GM23338 (cell line): Measurements from ENCODE around the gene TNS3. TPM values are rescaled to one million over a fixed set of nuclear protein-coding genes. Genes with fewer than 3 reads are reported as not detected.
A peak's percentile ranks its signal among the peaks of the same experiment; 100 is the strongest.

ENCODE experiments used
- ATAC-seq: fragments of 200-7000 bp; cut with Tn5 transposase; 3 replicates; pipeline ENCODE4 v1.9.1; 2020
- DNase-seq: peaks from one replicate; pipeline ENCODE4 v3.0.0-alpha.2; 2015; ENCODE audit warnings: low spot score
- H2AFZ ChIP-seq: fragments of 200-600 bp; sonication (generic); 2 replicates; pipeline ENCODE4 v1.8.0; 2016; ENCODE audit warnings: antibody characterized with exemption, mild to moderate bottlenecking, moderate library complexity
- H3F3A ChIP-seq: fragments of 200-600 bp; sonication (generic); replicated peaks from 2 replicates; pipeline ENCODE4 v1.8.0; 2017; ENCODE audit warnings: antibody characterized with exemption, mixed run types, low read depth
- H3K27ac ChIP-seq: fragments of 200-600 bp; sonication (generic); 2 replicates; pipeline ENCODE4 v1.6.1; 2016; ENCODE audit warnings: low read depth
- H3K27me3 ChIP-seq: fragments of 200-600 bp; sonication (generic); 2 replicates; pipeline ENCODE4 v1.8.0; 2016; ENCODE audit warnings: mild to moderate bottlenecking, mixed run types, moderate library complexity; ENCODE audit not compliant: insufficient read depth
- H3K36me3 ChIP-seq: fragments of 200-600 bp; sonication (generic); 2 replicates; pipeline ENCODE4 v1.8.0; 2016; ENCODE audit warnings: mild to moderate bottlenecking; ENCODE audit not compliant: insufficient read depth
- H3K4me1 ChIP-seq: fragments of 200-600 bp; sonication (generic); 2 replicates; pipeline ENCODE4 v1.8.0; 2016; ENCODE audit warnings: mild to moderate bottlenecking, moderate library complexity; ENCODE audit not compliant: insufficient read depth
- H3K4me2 ChIP-seq: fragments of 200-600 bp; sonication (generic); 2 replicates; pipeline ENCODE4 v1.7.1; 2017; ENCODE audit warnings: mixed run types
- H3K4me3 ChIP-seq: fragments of 200-600 bp; sonication (generic); 2 replicates; pipeline ENCODE4 v1.6.1; 2016; ENCODE audit warnings: mixed run types
- H3K79me2 ChIP-seq: fragments of 200-600 bp; sonication (generic); replicated peaks from 2 replicates; pipeline ENCODE4 v1.8.0; 2017; ENCODE audit warnings: mild to moderate bottlenecking; ENCODE audit not compliant: insufficient read depth
- H3K9me2 ChIP-seq: fragments of 200-600 bp; sonication (generic); 2 replicates; pipeline ENCODE4 v1.8.0; 2017; ENCODE audit not compliant: insufficient read depth
- H4K20me1 ChIP-seq: fragments of 200-600 bp; sonication (generic); replicated peaks from 2 replicates; pipeline ENCODE4 v1.8.0; 2017; ENCODE audit warnings: mild to moderate bottlenecking; ENCODE audit not compliant: insufficient read depth
- H3K27ac Mint-ChIP-seq: 2 replicates; pipeline ENCODE4 v1.8.0; 2020; ENCODE audit warnings: inconsistent platforms, mild to moderate bottlenecking, moderate library complexity, mixed read lengths
- H3K27me3 Mint-ChIP-seq: 3 replicates; pipeline ENCODE4 v1.8.0; 2022; ENCODE audit warnings: low read depth, mild to moderate bottlenecking, moderate library complexity, mixed read lengths, inconsistent platforms; ENCODE audit not compliant: insufficient read depth, poor library complexity
- H3K36me3 Mint-ChIP-seq: 3 replicates; pipeline ENCODE4 v1.8.0; 2021; ENCODE audit warnings: low read depth, mild to moderate bottlenecking, inconsistent platforms, moderate library complexity, mixed read lengths
- H3K4me1 Mint-ChIP-seq: 3 replicates; pipeline ENCODE4 v1.8.0; 2020; ENCODE audit warnings: mild to moderate bottlenecking, inconsistent platforms, mixed read lengths
- H3K4me3 Mint-ChIP-seq: 3 replicates; pipeline ENCODE4 v1.8.0; 2021; ENCODE audit warnings: moderate library complexity, mild to moderate bottlenecking, inconsistent platforms, mixed read lengths
- H3K9me3 Mint-ChIP-seq: 3 replicates; pipeline ENCODE4 v1.8.0; 2020; ENCODE audit warnings: moderate library complexity, mild to moderate bottlenecking, inconsistent platforms, mixed read lengths
- CREB1 ChIP-seq: fragments of 250-450 bp; sonication (Bioruptor Pico); IDR thresholded peaks from 2 replicates; pipeline ENCODE4 v1.5.0; 2020; ENCODE audit warnings: low read depth, mild to moderate bottlenecking, moderate library complexity
- EZH2 ChIP-seq: fragments of 200-600 bp; sonication (generic); IDR thresholded peaks from one replicate; pipeline ENCODE4 v1.8.0; 2017; ENCODE audit warnings: antibody characterized with exemption, mild to moderate bottlenecking, low read depth; ENCODE audit not compliant: unreplicated experiment
- EZH2phosphoT487 ChIP-seq: fragments of 200-600 bp; sonication (generic); IDR thresholded peaks from one replicate; pipeline ENCODE4 v1.8.1; 2018; ENCODE audit warnings: antibody characterized with exemption; ENCODE audit not compliant: unreplicated experiment
- JUNB ChIP-seq: IDR thresholded peaks from one replicate; pipeline ENCODE4 v1.6.1; 2016; ENCODE audit warnings: antibody characterized with exemption; ENCODE audit not compliant: unreplicated experiment
- NANOG ChIP-seq: IDR thresholded peaks from 2 replicates; pipeline ENCODE4 v1.6.1; 2016; ENCODE audit warnings: antibody characterized with exemption, borderline replicate concordance
- ZNF331 ChIP-seq: fragments of 250-450 bp; sonication (Bioruptor Pico); IDR thresholded peaks from 2 replicates; pipeline ENCODE4 v1.5.0; 2020; ENCODE audit warnings: low read depth, mild to moderate bottlenecking, moderate library complexity
- ZNF462 ChIP-seq: fragments of 250-450 bp; sonication (Bioruptor Pico); IDR thresholded peaks from 2 replicates; pipeline ENCODE4 v1.5.0; 2020; ENCODE audit warnings: mild to moderate bottlenecking, moderate library complexity
- polyA plus RNA-seq: library from polyadenylated mRNA; unstranded; fragments of >200 nt; fragmentation: Nextera tagmentation; extraction: Ambion mirVana; gene quantifications from 2 replicates; pipeline ENCODE4 v1.2.1, GENCODE V29; 2016
- total RNA-seq: library from RNA; depleted of rRNA; stranded (reverse); fragments of >200 nt; shearing (Covaris generic); gene quantifications from 2 replicates; pipeline ENCODE4 v1.2.3, GENCODE V29; 2014

The TNS3 gene
- total and polyA plus RNA-seq, 2 experiments from 2014 or later, result 6.2 to 28.7 TPM

GRCh38 chr7:47384755-47385535, 197.0 kb downstream of the TNS3 start:
- 0 out of 2 replicates have a peak overlapping the region, but pooled peaks have one; percentile 57 for H3K27ac Mint-ChIP-seq
- H3K27me3 ChIP-seq, result no peaks in the 10 kb centered on the region

GRCh38 chr7:47383696-47384445, 198.0 kb downstream of the TNS3 start:
- peaks cover 5% of the 10 kb centered on the region for H3K27me3 Mint-ChIP-seq
- ATAC-seq, result no peak

More at GRCh38 chr7:47384755-47385535, 197.0 kb downstream of the TNS3 start:
- H3K27ac ChIP-seq, result no peak overlapping the region
- no peaks in the 10 kb centered on the region for H3K79me2 ChIP-seq
- no peaks in the 10 kb centered on the region for H3K9me2 ChIP-seq
- ATAC-seq (no peak), DNase-seq (no peak)
- H3K4me3 ChIP-seq, result no peak overlapping the region
- TF ChIP-seq EZH2phosphoT487 (no peak), JUNB (no peak), NANOG (no peak), EZH2 (no peak), ZNF331 (CRISPR knock-in tag) (no peak)
- peaks cover 18% of the 10 kb centered on the region for H3K4me1 ChIP-seq
- Mint-ChIP-seq H3K4me1 (peaks cover 23% of the 10 kb centered on the region), H3K4me3 (no peak overlapping the region), H3K9me3 (no peaks in the 10 kb centered on the region; the same call in 2 of the 3 replicates), H3K27me3 (peaks cover 5% of the 10 kb centered on the region), H3K36me3 (no peaks in the 10 kb centered on the region; the same call in 2 of the 3 replicates)
- no peaks in the 10 kb centered on the region for H3K36me3 ChIP-seq
- H2AFZ ChIP-seq, result no peak overlapping the region
- 0 out of 2 replicates have a peak, but pooled peaks cover 7% of the 10 kb centered on the region for H4K20me1 ChIP-seq
- H3K4me2 ChIP-seq, result no peak overlapping the region
- 0 out of 2 replicates have a peak, but pooled peaks cover 8% of the 10 kb centered on the region for H3F3A ChIP-seq

More at GRCh38 chr7:47383696-47384445, 198.0 kb downstream of the TNS3 start:
- H3K4me3 ChIP-seq, result no peak overlapping the region
- H3F3A ChIP-seq, result 0 out of 2 replicates have a peak, but pooled peaks cover 11% of the 10 kb centered on the region
- no peak overlapping the region for H2AFZ ChIP-seq
- peaks cover 28% of the 10 kb centered on the region for H3K4me1 ChIP-seq
- no peaks in the 10 kb centered on the region for H3K9me2 ChIP-seq
- H3K79me2 ChIP-seq, result no peaks in the 10 kb centered on the region
- H3K4me1 Mint-ChIP-seq, result peaks cover 30% of the 10 kb centered on the region
- H4K20me1 ChIP-seq, result 0 out of 2 replicates have a peak, but pooled peaks cover 7% of the 10 kb centered on the region
- no peak for TF ChIP-seq CREB1 (CRISPR knock-in tag)
- TF ChIP-seq ZNF462 (CRISPR knock-in tag), result no peak
- no peak for TF ChIP-seq EZH2
- H3K9me3 Mint-ChIP-seq, result no peaks in the 10 kb centered on the region; the same call in 2 of the 3 replicates
- no peak overlapping the region for H3K27ac ChIP-seq
- peak overlapping the region; percentile 26; the same call in 1 of the 2 replicates for H3K27ac Mint-ChIP-seq
- no peak overlapping the region for H3K4me2 ChIP-seq
- H3K36me3 ChIP-seq, result no peaks in the 10 kb centered on the region
- H3K27me3 ChIP-seq, result no peaks in the 10 kb centered on the region
- no peak for DNase-seq
- no peak overlapping the region for H3K4me3 Mint-ChIP-seq
- no peaks in the 10 kb centered on the region; the same call in 2 of the 3 replicates for H3K36me3 Mint-ChIP-seq
